ENCODE measurements around the gene TOR2A.
"Not testable (repeated sequence)": the region's sequence is repeated elsewhere in the genome, so short reads cannot be mapped to it uniquely, and the experiment has no call there.

Gene TOR2A

DNA sequence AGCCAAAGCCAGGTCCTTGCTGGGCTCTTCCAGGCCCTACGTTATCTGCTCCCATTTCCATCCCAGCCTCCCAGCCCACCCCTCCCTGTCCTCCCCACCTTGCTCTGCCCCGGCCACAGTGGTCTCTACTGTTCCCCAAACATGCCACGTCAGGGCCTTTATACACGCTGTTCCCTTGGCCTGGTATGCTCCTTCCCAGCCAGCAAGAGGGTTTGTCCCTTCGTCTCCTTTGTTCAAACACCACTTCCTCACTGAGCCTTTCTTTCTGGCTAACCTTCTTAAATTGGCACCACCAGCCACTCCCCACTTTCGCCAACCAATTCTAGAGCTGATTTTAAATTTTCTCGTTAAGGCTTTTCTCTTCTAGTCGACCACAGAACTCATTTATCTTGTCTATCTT lies 33.6 kb upstream of the TOR2A start:
- DNase-seq (ENCODE audit: low read depth in 2 of 2): no peak

DNA sequence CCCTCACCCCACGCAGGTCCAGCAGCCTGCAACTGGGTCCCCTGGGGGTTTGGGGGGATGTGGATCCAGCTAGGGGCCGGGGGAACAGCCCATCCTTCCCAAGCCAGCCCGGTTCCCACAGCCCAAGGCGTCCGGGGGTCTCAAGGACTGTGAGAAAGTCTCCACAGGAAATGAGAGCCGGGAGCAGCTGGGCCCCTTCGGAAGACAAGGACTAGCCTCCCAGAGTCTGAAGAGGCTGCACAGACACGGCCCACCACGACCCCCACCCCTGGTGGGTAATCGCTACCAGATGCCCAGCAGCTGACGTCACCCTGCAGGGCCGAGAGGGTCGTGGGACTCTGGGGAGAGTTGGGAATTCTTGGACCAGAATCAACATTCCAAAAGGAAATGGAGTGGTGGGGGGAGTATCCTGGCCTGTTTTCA lies 32.8 kb upstream of the TOR2A start:
- DNase-seq (ENCODE audit: low read depth in 2 of 2): no peak

GRCh38 chr9:127767410-127767809 lies 32.3 kb upstream of the TOR2A start:
- DNase-seq (ENCODE audit: low read depth in 2 of 2): no peak

DNA sequence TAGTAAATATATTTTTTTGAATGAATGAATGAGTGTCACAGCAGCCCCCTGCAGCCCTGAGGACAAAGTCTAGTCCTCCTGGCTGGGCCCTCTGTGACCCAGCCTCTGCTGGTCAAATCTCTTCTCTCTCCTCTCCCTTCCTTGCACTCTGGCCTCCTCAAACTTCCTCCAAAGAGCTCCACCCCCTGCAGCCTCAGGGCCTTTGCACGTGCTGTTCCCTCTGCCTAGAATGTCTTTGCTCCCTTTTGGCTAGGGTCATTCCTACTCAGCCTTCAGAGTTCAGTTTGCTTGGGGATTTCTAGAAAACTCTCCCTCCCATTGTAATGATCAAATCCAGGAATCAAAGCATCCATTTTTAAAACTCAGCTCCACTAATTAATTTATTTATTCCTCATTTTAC lies 30.3 kb upstream of the TOR2A start:
- no peak for DNase-seq (ENCODE audit: low read depth in 2 of 2)

DNA sequence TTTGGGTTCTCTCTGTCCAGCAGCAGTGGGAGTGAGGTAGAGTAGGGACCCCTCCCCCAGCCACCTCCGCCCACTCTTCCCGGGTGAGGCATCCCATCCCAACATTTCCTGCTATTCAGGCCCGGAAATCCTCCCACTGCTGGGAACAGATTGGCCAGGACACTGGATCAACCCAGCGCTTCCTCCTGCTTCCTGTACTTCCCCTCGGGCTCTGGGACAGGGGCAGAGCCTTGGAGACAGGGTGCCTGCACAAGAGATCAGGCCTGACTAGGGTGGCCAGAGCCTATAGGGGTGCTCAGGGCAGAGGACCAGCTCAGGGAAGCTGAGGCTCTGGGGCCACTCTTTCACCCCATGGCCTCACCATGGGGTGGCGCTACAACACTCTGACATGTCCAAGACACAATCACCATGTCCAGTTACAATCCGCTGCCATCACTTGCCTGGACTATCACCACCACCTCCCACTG lies 28.9 kb upstream of the TOR2A start:
- no peak for DNase-seq (ENCODE audit: low read depth in 2 of 2)

DNA sequence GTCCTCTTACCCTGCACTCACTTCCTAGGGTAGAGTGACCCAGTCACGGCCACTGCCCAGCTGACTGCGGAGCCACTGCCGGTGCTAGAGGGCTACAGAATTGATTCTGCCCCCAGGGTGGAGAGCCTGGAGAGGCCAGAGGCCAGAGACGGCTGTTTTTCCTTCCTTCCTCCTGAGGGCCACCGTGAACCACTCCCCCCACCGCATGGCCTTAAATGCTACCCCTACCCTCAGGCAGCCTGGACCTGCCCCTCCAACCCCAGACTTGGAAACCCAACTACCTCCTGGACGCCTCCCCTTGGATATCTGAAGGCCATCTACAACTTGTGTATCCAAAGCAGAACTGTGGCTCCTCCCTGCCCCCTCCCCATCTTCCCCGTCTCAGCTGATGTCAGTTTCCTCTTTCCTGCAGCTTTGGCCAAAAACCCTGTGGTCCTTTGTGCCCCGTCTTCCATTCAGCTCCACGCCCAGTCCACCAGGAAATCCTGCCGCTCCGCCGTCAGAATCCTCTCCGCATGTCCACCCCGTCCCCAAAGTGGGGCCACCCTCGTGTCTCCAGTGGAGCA lies 27.1 kb upstream of the TOR2A start:
- DNase-seq (ENCODE audit: low read depth in 2 of 2): no peak

DNA sequence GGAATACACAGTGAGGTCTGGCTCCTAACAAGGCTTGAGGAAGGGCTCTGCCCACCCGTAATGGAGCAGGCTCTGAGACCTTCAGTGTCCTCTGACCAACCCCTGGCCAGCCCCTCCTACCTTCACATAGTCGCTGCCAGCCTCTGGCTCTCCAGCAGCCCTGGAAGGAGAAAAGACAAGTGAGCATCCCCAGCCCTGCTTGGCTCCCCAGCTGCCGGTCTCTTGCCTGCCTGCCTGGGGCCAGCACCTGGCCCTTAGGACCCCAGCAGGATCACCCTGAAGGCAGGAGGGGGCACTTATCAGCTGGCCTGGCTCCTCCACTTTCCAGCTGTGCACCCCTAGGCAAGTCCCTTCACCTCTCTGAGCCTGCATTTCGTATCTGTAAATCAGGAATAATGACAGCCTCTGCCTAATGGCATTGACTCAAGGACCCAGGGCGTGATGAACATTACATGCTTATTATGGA lies 26.4 kb upstream of the TOR2A start:
- DNase-seq (ENCODE audit: low read depth in 2 of 2): no peak

GRCh38 chr9:127761061-127761460 lies 26.0 kb upstream of the TOR2A start:
- DNase-seq (ENCODE audit: low read depth in 2 of 2): no peak

GRCh38 chr9:127758843-127759242 lies 23.7 kb upstream of the TOR2A start:
- no peak for DNase-seq (ENCODE audit: low read depth in 2 of 2)

DNA sequence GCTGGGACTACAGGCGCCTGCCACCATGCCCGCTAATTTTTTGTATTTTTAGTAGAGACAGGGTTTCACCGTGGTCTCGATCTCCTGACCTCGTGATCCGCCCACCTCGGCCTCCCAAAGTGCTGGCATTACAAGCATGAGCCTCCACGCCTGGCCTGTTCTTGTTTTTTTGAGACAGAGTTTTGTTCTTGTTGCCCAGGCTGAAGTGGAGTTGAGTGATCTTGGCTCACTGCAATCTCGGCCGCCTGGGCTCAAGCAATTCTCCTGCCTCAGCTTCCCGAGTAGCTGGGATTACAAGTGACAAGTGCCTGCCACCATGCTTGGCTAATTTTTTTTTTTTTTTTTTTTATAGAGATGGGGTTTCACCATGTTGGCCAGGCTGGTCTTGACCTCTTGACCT lies 21.7 kb upstream of the TOR2A start:
- DNase-seq (ENCODE audit: low read depth in 2 of 2): not testable (repeated sequence)

- no peak for DNase-seq (ENCODE audit: low read depth in 2 of 2)
Observed at GRCh38 chr9:127756233-127756632, 21.1 kb upstream of the TOR2A start.

DNA sequence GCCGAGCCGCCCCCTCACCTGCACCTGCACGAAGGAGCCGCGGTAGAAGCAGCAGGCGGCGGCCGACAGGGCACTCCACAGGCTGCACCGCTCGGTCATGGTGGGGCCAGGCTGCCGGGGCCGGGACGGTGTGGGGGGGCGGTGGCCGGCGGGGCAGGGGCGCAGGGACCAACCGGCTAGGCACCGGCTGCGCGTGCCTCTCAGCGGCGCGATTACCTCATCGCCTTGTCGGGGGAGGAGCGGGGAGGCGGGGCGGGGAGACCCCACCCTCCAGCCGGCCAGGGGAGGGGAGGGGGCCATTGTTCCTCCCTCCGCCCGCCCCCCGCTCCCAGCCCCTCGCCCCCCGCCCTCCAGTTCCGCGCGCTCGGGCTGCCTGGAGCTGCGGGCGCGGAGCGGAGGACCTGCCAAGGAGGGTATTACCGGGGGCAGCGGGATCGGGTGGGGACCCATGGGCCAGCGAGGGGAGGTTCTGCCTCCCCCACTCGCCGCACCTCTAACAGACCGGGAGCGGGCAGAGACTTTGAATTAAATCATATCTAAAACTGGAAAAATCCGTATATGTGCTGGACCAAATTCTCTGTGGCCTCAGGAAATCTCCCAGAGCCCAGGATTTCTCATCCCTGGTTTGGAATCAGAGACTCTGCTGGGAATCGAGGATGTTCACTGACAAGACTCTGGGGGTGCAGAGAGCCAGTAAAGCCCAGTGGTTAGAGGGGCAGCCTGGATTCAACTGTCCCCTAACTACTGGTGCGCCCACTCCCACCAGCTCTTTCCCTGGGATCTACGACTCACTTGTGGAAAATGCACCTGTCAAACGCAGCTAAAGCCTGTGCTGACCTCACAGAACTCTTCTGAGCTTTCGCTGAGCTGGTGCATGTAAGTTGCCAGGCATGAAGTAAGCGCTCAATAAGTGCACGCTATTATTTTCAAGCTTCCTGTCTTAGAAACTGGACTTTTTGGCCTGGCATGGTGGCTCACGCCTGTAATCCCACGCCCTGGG lies 20.3 kb upstream of the TOR2A start:
- no peak for DNase-seq (ENCODE audit: low read depth in 2 of 2)

GRCh38 chr9:127754099-127755060 lies 19.3 kb upstream of the TOR2A start:
- no peak for DNase-seq (ENCODE audit: low read depth in 2 of 2)

GRCh38 chr9:127753622-127754021 lies 18.5 kb upstream of the TOR2A start:
- no peak for DNase-seq (ENCODE audit: low read depth in 2 of 2)

DNA sequence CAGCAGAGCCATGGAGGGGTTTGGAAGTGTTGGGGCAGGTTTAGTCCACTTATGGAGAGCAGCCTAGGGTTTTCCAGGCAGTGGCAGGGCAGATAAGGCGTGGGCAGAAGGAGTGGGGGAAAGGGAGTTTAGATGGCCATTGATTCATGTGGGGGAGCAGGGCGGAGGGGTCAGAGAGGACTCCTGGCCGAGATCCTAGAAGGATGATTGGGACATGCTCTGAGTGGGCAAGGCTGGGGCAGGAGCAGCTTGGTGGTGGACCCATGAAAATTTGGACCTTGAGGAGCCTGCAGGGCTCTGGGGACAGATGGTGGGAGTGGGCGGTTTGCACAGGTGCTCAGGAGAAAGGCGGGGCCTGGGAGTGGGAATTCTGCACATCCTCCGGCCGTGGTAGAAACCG lies 18.1 kb upstream of the TOR2A start:
- no peak for DNase-seq (ENCODE audit: low read depth in 2 of 2)

DNA sequence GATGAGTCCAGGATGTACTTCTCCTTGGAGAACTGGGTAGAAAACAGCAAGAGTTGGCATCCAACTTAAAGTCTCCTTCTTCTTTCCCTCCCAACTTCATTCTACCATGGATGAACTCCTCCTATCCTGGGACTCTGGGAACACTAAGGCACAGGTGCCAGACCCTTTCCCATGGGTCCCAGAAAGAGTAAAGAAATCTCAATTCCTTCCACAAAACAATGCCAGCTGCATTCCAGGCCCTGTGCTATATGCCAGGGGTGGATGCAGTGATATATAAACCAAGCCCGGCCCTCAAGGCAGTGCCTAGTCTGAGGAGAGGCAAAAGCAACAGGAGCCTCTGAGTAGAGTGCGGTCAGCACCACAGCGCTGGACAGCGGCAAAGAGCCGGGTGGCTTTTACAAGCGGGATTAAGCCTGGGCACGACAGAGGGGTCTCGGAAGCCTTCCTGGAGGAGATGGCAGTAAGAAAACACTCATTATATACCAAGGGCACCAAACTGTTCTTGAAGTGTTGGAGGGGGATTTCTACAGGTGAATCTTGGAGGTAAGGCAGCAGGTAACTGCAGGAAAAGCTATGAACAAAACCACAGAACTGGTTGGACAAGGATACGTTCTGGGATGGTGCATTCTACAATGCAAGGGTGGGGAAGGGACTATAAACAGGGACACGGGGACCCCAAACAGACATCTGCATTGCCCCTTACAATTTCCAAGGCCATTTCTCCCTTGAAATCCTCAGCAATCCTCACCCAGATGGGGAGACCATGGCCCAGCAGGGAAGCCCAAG lies 16.4 kb upstream of the TOR2A start:
- DNase-seq (ENCODE audit: low read depth in 2 of 2): no peak

DNA sequence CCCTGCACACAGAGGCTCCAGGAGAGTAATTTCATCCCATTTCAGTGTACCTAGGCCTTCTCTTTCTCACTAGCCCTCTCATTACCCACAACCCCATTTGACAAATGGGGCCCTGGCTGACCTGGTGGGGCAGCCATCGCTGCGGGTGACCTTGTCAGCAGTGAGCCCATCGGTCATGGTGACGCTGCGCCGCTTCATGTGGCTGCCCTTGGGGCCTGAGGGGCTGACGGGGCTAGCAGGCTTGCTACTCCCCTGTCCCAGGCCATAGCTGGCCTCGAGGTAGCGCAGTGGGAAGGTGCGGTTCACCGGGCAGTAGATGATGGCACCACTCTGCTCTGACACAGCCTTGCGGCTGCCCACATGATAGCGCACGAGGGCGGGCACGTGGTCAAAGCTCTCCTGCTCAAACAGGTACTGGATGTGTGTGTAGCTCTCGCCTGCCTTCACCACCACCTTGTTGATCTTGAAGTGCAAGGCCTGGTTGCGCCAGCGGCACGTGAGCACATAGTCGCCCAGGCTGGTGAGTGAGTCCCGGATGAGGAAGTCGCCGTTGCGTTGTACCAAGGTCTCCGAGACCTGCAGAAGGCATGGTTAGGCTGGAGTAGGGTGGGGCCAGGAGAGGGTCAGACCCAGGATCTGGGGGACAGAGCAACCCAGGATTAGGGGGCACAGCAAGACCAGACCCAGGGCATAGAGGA lies 14.1 kb upstream of the TOR2A start:
- no peak for DNase-seq (ENCODE audit: low read depth in 2 of 2)

DNA sequence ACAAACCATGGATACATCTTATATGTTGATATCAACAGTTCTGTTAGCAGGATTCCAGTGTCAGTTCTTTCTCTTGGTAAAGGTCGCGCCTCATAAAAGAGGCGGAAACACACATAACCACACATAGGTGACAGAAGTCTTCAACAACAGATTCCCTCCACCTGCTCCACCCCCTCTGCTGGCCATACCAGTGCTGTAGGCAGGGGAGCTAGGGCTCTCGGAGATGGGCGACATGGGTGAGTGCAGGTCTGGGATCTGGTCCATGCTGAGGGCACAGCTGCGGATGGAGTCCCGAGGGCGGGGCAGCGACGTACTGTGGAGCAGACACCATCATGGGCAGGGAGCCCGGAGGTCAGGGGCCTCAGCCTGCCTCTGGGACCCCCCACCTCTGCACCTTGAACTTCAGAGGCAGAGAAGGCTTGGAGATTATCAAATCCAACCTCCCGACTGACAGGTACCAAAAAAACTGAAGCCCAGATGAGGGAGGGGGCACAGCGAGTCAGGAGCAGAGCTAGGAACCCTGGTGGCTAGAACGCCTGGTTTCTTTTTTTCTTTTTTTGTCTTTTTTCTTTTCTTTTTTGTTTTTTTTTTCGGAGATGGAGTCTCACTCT lies 12.0 kb upstream of the TOR2A start:
- DNase-seq (ENCODE audit: low read depth in 2 of 2): no peak

- no peak for DNase-seq (ENCODE audit: low read depth in 2 of 2)
Observed at GRCh38 chr9:127744398-127745110, 9.5 kb upstream of the TOR2A start.

Data from stimulated activated CD4-positive, alpha-beta T cell treated with anti-CD3 and anti-CD28 coated beads, Interleukin-15, amount 100 ng/mL, for 48 hours (primary cell).